Smooth muscle cell (in vitro differentiated cells): Measurements from ENCODE around the gene EML4. TPM values are rescaled to one million over a fixed set of nuclear protein-coding genes. Genes with fewer than 3 reads are reported as not detected.
"Not testable (repeated sequence)": the region's sequence is repeated elsewhere in the genome, so short reads cannot be mapped to it uniquely, and the experiment has no call there.

Experiments
- DNase-seq: peaks from one replicate; lab custom pipeline; 2025; ENCODE audit not compliant: unreplicated experiment; lab: John Stamatoyannopoulos, UW
- H2AFZ ChIP-seq: fragments of 200-600 bp; sonication (generic); 2 replicates; pipeline ENCODE4 v1.6.0; 2016; ENCODE audit warnings: antibody characterized with exemption, low read depth, mild to moderate bottlenecking
- H3F3A ChIP-seq: fragments of 200-600 bp; sonication (generic); 2 replicates; pipeline ENCODE4 v1.6.0; 2017; ENCODE audit warnings: antibody characterized with exemption, low read depth
- H3K27ac ChIP-seq: fragments of 200-600 bp; sonication (generic); 2 replicates; pipeline ENCODE4 v1.5.1; 2016; ENCODE audit warnings: low read depth, mild to moderate bottlenecking
- H3K27me3 ChIP-seq: fragments of 200-600 bp; sonication (generic); 2 replicates; pipeline ENCODE4 v1.6.1; 2016; ENCODE audit warnings: low read depth, mild to moderate bottlenecking
- H3K36me3 ChIP-seq: fragments of 200-600 bp; sonication (generic); 2 replicates; pipeline ENCODE4 v1.5.1; 2016; ENCODE audit warnings: low read depth
- H3K4me1 ChIP-seq: fragments of 200-600 bp; sonication (generic); 2 replicates; pipeline ENCODE4 v1.5.1; 2016; ENCODE audit warnings: low read depth
- H3K4me2 ChIP-seq: fragments of 200-600 bp; sonication (generic); 2 replicates; pipeline ENCODE4 v1.6.0; 2016; ENCODE audit warnings: mild to moderate bottlenecking
- H3K4me3 ChIP-seq: fragments of 200-600 bp; sonication (generic); 2 replicates; pipeline ENCODE4 v1.5.1; 2016; ENCODE audit warnings: mild to moderate bottlenecking
- H3K79me2 ChIP-seq: fragments of 200-600 bp; sonication (generic); 2 replicates; pipeline ENCODE4 v1.6.0; 2016; ENCODE audit warnings: low read depth, mild to moderate bottlenecking
- H3K9ac ChIP-seq: fragments of 200-600 bp; sonication (generic); 2 replicates; pipeline ENCODE4 v1.6.0; 2016; ENCODE audit warnings: low read depth
- H3K9me3 ChIP-seq: fragments of 200-600 bp; sonication (generic); replicated peaks from 2 replicates; pipeline ENCODE4 v1.5.1; 2016; ENCODE audit warnings: low read depth
- H4K20me1 ChIP-seq: fragments of 200-600 bp; sonication (generic); 2 replicates; pipeline ENCODE4 v1.6.0; 2016; ENCODE audit warnings: low read depth
- WGBS: methylation state at CpG from one replicate; pipeline ENCODE4 v1.1.7; 2016; ENCODE audit warnings: low lambda C conversion rate; 5-methylcytosine and 5-hydroxymethylcytosine counted together
- polyA plus RNA-seq: library from polyadenylated mRNA; unstranded; fragments of >200 nt; fragmentation: Nextera tagmentation; extraction: Ambion mirVana; gene quantifications from 2 replicates; pipeline ENCODE4 v1.2.1, GENCODE V29; 2016
- total RNA-seq: library from RNA; depleted of rRNA; stranded (reverse); fragments of >200 nt; gene quantifications from 2 replicates; pipeline ENCODE4 v1.2.3, GENCODE V29; 2014
- TF ChIP-seq, protein P1 (sequence below): fragments of 200-600 bp; sonication (generic); IDR thresholded peaks from 2 replicates; pipeline ENCODE4 v1.5.1; 2017; ENCODE audit warnings: borderline replicate concordance, mild to moderate bottlenecking, antibody characterized with exemption; ENCODE audit not compliant: insufficient read depth, poor library complexity, severe bottlenecking

Gene EML4
- total and polyA plus RNA-seq, 2 experiments from 2014 or later, result 33.6 to 46.2 TPM

DNA sequence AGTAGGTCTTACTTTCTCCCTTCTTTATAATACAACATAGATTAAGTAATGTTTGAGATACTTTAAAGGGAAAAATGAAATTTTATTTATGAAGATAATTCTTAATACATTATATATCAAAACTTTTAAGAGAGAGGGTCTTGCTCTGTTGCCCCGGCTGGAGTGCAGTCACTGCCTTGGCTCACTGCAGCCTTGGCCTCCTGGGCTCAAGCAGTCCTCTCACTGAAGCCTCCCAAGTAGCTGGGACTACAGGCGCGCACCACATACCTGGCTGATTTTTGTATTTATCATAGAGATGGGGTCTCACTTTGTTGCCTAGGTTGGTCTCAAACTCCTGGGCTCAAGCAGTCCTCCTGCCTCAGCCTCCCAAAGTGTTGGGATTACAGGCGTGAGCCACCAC lies 97.1 kb downstream of the EML4 start:
- no peak overlapping the region for H3K9ac ChIP-seq
- H3K9me3 ChIP-seq, result no peaks in the 10 kb centered on the region
- peaks cover 2% of the 10 kb centered on the region for H3K36me3 ChIP-seq
- H3K27ac ChIP-seq, result no peak overlapping the region
- no peaks in the 10 kb centered on the region for H3K4me1 ChIP-seq
- 100% methylated on average over 4 of the region's 4 CpGs for WGBS
- H2AFZ ChIP-seq, result no peak overlapping the region
- H3K79me2 ChIP-seq, result peaks cover 2% of the 10 kb centered on the region
- H3K27me3 ChIP-seq, result no peaks in the 10 kb centered on the region
- H4K20me1 ChIP-seq, result no peaks in the 10 kb centered on the region
- H3F3A ChIP-seq, result no peaks in the 10 kb centered on the region
- no peak overlapping the region for H3K4me3 ChIP-seq
- no peak overlapping the region for H3K4me2 ChIP-seq
- TF ChIP-seq, protein P1, sequence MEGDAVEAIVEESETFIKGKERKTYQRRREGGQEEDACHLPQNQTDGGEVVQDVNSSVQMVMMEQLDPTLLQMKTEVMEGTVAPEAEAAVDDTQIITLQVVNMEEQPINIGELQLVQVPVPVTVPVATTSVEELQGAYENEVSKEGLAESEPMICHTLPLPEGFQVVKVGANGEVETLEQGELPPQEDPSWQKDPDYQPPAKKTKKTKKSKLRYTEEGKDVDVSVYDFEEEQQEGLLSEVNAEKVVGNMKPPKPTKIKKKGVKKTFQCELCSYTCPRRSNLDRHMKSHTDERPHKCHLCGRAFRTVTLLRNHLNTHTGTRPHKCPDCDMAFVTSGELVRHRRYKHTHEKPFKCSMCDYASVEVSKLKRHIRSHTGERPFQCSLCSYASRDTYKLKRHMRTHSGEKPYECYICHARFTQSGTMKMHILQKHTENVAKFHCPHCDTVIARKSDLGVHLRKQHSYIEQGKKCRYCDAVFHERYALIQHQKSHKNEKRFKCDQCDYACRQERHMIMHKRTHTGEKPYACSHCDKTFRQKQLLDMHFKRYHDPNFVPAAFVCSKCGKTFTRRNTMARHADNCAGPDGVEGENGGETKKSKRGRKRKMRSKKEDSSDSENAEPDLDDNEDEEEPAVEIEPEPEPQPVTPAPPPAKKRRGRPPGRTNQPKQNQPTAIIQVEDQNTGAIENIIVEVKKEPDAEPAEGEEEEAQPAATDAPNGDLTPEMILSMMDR, result no peak
- DNase-seq, result no peak

DNA sequence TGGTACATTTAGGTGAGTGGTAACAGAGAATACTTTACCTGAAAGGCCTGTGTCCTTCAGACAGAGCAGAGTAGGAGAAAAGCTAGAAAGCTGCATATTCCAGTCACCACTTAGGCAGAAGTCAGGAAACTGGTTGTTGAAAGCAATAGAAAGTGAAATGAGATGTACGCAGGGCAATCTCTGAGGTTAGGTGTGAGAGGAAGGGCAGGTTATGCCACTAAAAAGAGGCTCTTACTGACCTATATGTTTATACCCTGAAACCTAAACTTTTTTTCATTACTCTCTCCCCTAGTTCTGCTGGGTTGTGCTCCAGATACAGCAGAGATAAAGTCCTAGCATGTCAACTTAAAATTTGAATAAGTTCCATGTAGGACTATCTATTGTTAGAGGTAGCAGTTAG lies 98.4 kb downstream of the EML4 start:
- no peak for DNase-seq
- H3K4me1 ChIP-seq, result no peaks in the 10 kb centered on the region
- H3K4me2 ChIP-seq, result no peak overlapping the region
- no peaks in the 10 kb centered on the region for H3K36me3 ChIP-seq
- 50% methylated on average over 1 of the region's 1 CpG for WGBS
- H3K9me3 ChIP-seq, result no peaks in the 10 kb centered on the region
- no peak overlapping the region for H3K27ac ChIP-seq
- no peaks in the 10 kb centered on the region for H4K20me1 ChIP-seq
- no peak overlapping the region for H2AFZ ChIP-seq
- no peak overlapping the region for H3K9ac ChIP-seq
- peaks cover 1% of the 10 kb centered on the region for H3K79me2 ChIP-seq
- no peak overlapping the region for H3K4me3 ChIP-seq
- H3K27me3 ChIP-seq, result no peaks in the 10 kb centered on the region
- TF ChIP-seq, protein P1, result no peak
- H3F3A ChIP-seq, result no peaks in the 10 kb centered on the region

DNA sequence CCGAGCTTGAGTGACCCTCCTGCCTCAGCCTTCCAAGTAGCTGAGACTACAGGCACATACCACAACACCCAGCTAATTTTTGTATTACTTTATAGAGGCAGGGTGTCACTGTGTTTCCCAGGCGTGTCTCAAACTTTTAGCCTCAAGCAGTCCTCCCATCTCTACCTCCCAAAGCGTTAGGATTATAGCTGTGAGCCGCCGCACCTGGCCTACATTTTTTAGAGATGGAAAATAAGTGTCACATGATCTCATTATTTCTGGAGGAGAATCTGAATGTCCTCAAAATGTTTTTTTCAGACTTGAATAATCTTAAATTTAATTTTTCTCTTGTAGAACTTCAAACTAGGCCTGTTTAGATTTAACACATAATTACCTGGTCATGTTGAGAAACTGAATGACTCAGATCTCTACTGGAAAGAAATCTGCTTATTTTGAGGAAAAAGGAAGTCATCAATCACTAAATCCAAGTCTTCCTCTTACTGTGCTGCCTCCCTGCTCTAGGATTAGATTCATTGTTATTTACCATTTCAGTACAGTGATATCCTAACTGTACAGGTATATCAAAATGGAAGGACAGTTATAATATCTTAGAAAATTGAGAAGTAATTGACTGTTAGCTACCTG lies 99.5 kb downstream of the EML4 start:
- TF ChIP-seq, protein P1, result no peak
- Histone ChIP-seq H4K20me1 (no peaks in the 10 kb centered on the region), H3K27ac (no peak overlapping the region), H3K9ac (no peak overlapping the region), H3K36me3 (no peaks in the 10 kb centered on the region), H3K4me2 (no peak overlapping the region), H3K4me3 (no peak overlapping the region), H3K9me3 (no peaks in the 10 kb centered on the region), H3F3A (no peaks in the 10 kb centered on the region), H2AFZ (no peak overlapping the region), H3K79me2 (no peaks in the 10 kb centered on the region), H3K27me3 (no peaks in the 10 kb centered on the region), H3K4me1 (no peaks in the 10 kb centered on the region)
- DNase-seq, result no peak
- 89% methylated on average over 5 of the region's 5 CpGs for WGBS

DNA sequence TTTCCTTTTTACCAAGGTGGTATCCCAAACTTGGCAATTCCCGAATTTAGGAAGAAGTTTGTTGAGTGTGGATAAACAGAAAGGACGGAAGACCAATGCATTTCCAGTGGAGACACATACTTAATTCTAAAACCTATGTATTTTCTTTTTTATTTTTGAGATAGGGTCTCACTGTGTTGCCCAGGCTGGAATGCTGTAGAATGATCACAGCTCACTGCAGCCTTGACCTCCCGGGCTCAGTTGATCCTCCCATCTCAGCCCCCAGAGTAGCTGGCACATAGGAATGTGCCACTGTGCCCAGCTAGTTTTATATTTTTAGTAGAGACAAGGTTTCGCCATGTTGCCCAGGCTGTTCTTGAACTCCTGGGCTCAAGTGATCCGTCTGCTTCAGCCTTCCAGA lies 101.6 kb downstream of the EML4 start:
- 93% methylated on average over 5 of the region's 5 CpGs for WGBS
- no peaks in the 10 kb centered on the region for H3K9me3 ChIP-seq
- no peak overlapping the region for H3K27ac ChIP-seq
- TF ChIP-seq, protein P1, result no peak
- H4K20me1 ChIP-seq, result no peaks in the 10 kb centered on the region
- no peaks in the 10 kb centered on the region for H3K36me3 ChIP-seq
- H3K9ac ChIP-seq, result no peak overlapping the region
- H3K27me3 ChIP-seq, result no peaks in the 10 kb centered on the region
- no peaks in the 10 kb centered on the region for H3K4me1 ChIP-seq
- no peak overlapping the region for H2AFZ ChIP-seq
- no peak for DNase-seq
- H3F3A ChIP-seq, result no peaks in the 10 kb centered on the region
- no peak overlapping the region for H3K4me2 ChIP-seq
- no peaks in the 10 kb centered on the region for H3K79me2 ChIP-seq
- no peak overlapping the region for H3K4me3 ChIP-seq

DNA sequence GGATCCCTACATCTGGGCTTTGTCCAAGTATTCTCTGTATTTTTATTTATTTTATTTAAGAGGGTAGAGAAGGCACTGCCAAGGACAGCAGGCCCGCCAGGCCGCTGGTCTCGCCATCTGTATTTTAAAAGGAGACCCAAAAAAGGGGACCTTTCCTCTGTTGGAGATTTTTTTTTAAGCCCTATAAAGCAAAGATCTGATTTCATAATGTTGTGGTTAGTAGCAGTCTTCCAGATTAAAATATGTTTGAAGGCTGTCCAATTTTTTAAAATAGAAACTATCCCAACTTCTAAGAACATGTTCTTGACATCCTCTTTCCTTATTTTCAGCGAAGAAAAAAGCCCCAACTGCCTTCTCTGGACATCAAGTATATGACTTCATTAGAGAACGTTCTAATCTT lies 102.1 kb downstream of the EML4 start:
- H3K4me2 ChIP-seq, H3K9me3 ChIP-seq, H3K4me3 ChIP-seq, H3K9ac ChIP-seq, H3F3A ChIP-seq, H3K36me3 ChIP-seq, DNase-seq, H3K4me1 ChIP-seq, H2AFZ ChIP-seq, H4K20me1 ChIP-seq, H3K27ac ChIP-seq, H3K27me3 ChIP-seq, H3K79me2 ChIP-seq: not testable (repeated sequence)
- 90% methylated on average over 5 of the region's 5 CpGs for WGBS
